RCC 7860 (cell line): ENCODE results near the gene GCNT1.
"Not testable (repeated sequence)": the region's sequence is repeated elsewhere in the genome, so short reads cannot be mapped to it uniquely, and the experiment has no call there.

Source experiments
- DNase-seq: peaks from one replicate; pipeline ENCODE4 v3.0.0-alpha.2; 2015; ENCODE audit warnings: low spot score
- FAIRE-seq: peaks from 2 replicates; lab custom pipeline; 2012; peaks lifted over from hg19 to GRCh38; lab: Jason Lieb, UNC

GCNT1 gene

GRCh38 chr9:76441551-76442322, 17.2 kb upstream of the GCNT1 start:
- peak; percentile 97 for DNase-seq
- peak; percentile 98 for FAIRE-seq

GRCh38 chr9:76443887-76444286, 15.1 kb upstream of the GCNT1 start:
- DNase-seq = no peak
- no peak for FAIRE-seq

- no peak for FAIRE-seq
Observed at GRCh38 chr9:76444322-76444929, 14.6 kb upstream of the GCNT1 start.

GRCh38 chr9:76445976-76446375, 13.0 kb upstream of the GCNT1 start:
- FAIRE-seq (no peak), DNase-seq (no peak)

More at GRCh38 chr9:76444322-76444929, 14.6 kb upstream of the GCNT1 start:
- DNase-seq = no peak

- FAIRE-seq (no peak), DNase-seq (no peak)
Observed at GRCh38 chr9:76448501-76448900, 10.5 kb upstream of the GCNT1 start.

- FAIRE-seq = peak; percentile 98
Observed at GRCh38 chr9:76451234-76451633, 7.7 kb upstream of the GCNT1 start.

GRCh38 chr9:76452839-76453238, 6.1 kb upstream of the GCNT1 start:
- DNase-seq (no peak), FAIRE-seq (no peak)

More at GRCh38 chr9:76451234-76451633, 7.7 kb upstream of the GCNT1 start:
- DNase-seq = peak; percentile 90

- FAIRE-seq = no peak
- DNase-seq = no peak
Observed at GRCh38 chr9:76453785-76454184, 5.2 kb upstream of the GCNT1 start.

- DNase-seq (no peak), FAIRE-seq (no peak)
Observed at GRCh38 chr9:76454311-76454710, 4.7 kb upstream of the GCNT1 start.

GRCh38 chr9:76456202-76456926, 2.6 kb upstream of the GCNT1 start:
- FAIRE-seq = no peak
- DNase-seq = peak; percentile 26

GRCh38 chr9:76459694-76460635, 983 bp downstream of the GCNT1 start:
- no peak for FAIRE-seq
- peak; percentile 38 for DNase-seq

GRCh38 chr9:76462126-76462525, 3.1 kb downstream of the GCNT1 start:
- DNase-seq = no peak
- no peak for FAIRE-seq

GRCh38 chr9:76463211-76463610, 4.2 kb downstream of the GCNT1 start:
- FAIRE-seq (no peak), DNase-seq (no peak)

- no peak for FAIRE-seq
- no peak for DNase-seq
Observed at GRCh38 chr9:76464706-76465105, 5.7 kb downstream of the GCNT1 start.

GRCh38 chr9:76465442-76466298, 6.7 kb downstream of the GCNT1 start:
- no peak for FAIRE-seq
- no peak for DNase-seq

GRCh38 chr9:76466299-76466605, 7.3 kb downstream of the GCNT1 start:
- FAIRE-seq (no peak), DNase-seq (no peak)

GRCh38 chr9:76474419-76474818, 15.4 kb downstream of the GCNT1 start:
- no peak for FAIRE-seq

GRCh38 chr9:76475686-76476085, 16.7 kb downstream of the GCNT1 start:
- FAIRE-seq (no peak), DNase-seq (no peak)

More at GRCh38 chr9:76474419-76474818, 15.4 kb downstream of the GCNT1 start:
- no peak for DNase-seq

- not testable (repeated sequence) for DNase-seq, FAIRE-seq
Observed at GRCh38 chr9:76477818-76478217, 18.8 kb downstream of the GCNT1 start.

GRCh38 chr9:76478226-76478625, 19.2 kb downstream of the GCNT1 start:
- FAIRE-seq (no peak), DNase-seq (no peak)
